ENCODE data around the gene INSIG1. TPM values are rescaled to one million over a fixed set of nuclear protein-coding genes. Genes with fewer than 3 reads are reported as not detected.

INSIG1 gene
- total RNA-seq, 6 donors from 2014 or later = 16.8 to 136 (median 100) TPM

DNA sequence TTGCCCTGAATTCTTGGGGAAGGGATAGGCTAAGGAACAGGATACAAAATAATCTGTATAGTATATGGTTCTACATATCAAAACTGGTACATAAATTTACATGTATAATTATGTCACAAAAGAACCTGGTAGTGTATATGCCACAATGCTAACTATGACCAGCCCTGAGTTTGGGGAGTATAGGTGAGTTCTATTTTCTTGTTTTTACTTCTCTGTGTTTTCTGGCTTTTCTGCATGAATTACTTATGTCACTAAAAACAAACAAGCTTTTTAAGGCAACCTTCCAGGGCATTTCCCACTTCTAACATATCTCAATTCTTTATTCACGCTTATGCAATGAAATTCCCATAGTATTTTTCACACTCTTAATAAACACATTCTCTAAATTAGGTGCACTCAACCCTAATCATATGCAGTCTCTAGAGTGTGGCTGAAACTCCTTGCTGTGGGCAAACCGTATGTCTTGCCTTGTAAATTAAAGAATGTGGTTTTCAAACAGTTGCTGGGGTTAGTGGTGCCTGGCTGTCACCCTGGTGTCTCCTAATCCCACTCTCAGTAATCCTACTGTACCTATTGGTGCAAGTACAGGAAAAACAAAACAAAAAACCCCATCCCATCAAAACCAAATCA is 14.0 kb upstream of the INSIG1 start:
- Histone ChIP-seq H3K4me3 (no peak overlapping the region), H3K27me3 (no peaks in the 10 kb centered on the region), H3K9me3 (no peaks in the 10 kb centered on the region), H3K36me3 (no peaks in the 10 kb centered on the region), H3K27ac (no peak overlapping the region), H3K4me1 (no peaks in the 10 kb centered on the region)
- DNase-seq (no peak), ATAC-seq (ENCODE audit: low FRiP score in 2 of 2) (no peak)
- WGBS, 2 donors = 34 to 53% methylated on average over 2 of the region's 2 CpGs
- TF ChIP-seq, protein P1, sequence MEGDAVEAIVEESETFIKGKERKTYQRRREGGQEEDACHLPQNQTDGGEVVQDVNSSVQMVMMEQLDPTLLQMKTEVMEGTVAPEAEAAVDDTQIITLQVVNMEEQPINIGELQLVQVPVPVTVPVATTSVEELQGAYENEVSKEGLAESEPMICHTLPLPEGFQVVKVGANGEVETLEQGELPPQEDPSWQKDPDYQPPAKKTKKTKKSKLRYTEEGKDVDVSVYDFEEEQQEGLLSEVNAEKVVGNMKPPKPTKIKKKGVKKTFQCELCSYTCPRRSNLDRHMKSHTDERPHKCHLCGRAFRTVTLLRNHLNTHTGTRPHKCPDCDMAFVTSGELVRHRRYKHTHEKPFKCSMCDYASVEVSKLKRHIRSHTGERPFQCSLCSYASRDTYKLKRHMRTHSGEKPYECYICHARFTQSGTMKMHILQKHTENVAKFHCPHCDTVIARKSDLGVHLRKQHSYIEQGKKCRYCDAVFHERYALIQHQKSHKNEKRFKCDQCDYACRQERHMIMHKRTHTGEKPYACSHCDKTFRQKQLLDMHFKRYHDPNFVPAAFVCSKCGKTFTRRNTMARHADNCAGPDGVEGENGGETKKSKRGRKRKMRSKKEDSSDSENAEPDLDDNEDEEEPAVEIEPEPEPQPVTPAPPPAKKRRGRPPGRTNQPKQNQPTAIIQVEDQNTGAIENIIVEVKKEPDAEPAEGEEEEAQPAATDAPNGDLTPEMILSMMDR (IDR thresholded peaks at IDR 0.05) = no peak
- TF ChIP-seq POLR2AphosphoS5 (IDR thresholded peaks at IDR 0.05) (no peak), EP300 (IDR thresholded peaks at IDR 0.05) (no peak), POLR2A (IDR thresholded peaks at IDR 0.05) (no peak)

DNA sequence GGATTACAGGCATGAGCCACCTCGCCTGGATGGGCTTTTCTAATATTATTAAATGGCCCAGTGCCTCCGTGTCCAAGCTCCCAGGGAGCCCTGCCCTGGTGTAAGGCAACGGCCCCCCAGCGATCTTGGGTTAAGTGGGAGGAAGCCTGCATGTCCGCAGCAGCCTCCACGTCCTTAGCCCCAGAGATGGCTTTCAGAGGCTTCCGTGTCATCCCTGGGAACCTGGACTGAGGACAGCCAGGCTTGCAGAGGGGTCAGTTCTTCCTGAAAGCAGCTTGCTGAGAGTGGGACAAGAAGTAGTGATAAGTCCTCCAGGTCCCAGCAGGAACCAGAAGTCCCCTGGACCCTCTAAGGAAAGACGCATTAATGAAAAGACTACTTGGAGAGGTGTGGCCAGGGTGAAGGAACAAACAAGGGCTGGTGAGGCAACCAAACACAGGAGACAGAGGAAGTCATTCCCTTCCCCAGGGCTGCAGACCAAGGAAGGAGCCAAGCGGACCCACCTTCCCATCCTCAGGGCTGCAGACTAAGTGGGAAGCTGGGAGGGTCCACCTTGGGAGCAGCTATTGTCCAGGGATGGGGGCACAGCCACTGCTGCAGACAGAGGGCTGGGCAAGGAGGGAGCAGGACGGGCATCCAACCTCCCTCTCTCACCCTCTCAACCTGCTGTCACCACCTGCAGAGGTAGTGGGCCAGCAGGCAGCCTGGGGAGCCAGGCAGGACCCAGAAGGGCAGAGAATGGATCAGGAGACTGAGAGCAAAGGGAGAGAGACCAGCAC is 13.0 kb upstream of the INSIG1 start:
- 87 to 92% methylated on average over 3 to 10 of the region's 10 CpGs for WGBS, 2 donors

DNA sequence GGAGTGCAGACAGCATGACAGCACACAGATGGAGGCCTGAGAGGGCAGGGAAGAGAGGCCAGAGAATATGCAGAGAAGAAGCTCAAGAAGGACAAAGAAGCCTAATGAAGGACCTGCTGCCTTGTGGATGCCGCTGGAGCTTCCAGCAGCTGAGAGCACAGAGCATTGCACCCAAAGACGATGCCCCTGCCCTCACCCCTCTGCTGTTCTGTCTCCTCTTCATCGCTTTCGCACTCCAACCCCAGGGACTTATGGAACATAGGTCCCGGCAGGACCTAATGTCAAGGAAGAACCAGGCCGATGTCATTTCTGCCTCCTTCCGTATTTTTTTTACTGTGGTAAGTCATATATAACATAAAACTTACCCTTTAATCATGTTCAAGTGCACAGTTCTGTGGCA is 12.3 kb upstream of the INSIG1 start:
- H3K27me3 ChIP-seq = no peaks in the 10 kb centered on the region
- WGBS, 2 donors = 91 to 95% methylated on average over 7 of the region's 7 CpGs

More for the DNA sequence above, 13.0 kb upstream of the INSIG1 start:
- Histone ChIP-seq H3K36me3 (no peaks in the 10 kb centered on the region), H3K4me3 (no peak overlapping the region), H3K27ac (no peak overlapping the region), H3K9me3 (no peaks in the 10 kb centered on the region), H3K4me1 (no peaks in the 10 kb centered on the region), H3K27me3 (no peaks in the 10 kb centered on the region)
- no peak for TF ChIP-seq POLR2AphosphoS5 (IDR thresholded peaks at IDR 0.05)
- no peak for TF ChIP-seq POLR2A (IDR thresholded peaks at IDR 0.05)
- no peak for TF ChIP-seq EP300 (IDR thresholded peaks at IDR 0.05)
- TF ChIP-seq, protein P1 (IDR thresholded peaks at IDR 0.05) = no peak
- DNase-seq (peak in 1 of 2 donors; percentile 14), ATAC-seq (ENCODE audit: low FRiP score in 2 of 2) (no peak)

DNA sequence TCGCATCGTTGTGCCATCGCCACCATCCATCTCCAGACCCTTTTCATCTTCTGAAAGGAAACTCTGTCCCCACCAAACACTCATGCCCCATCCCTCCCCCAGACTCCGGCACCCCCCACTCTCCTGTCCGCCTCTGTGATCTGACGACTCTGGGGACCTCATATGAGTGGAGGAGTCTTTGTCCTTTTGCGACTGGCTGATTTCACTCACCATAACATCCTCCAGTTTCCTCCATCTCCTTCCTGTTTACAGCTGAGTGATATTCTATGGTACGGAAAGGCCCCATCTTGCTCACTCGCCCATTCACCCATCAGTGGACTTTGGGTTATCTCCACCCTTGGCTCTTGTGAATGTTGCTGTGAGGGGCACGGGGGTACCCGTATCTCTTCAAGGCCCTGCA is 11.8 kb upstream of the INSIG1 start:
- Histone ChIP-seq H3K4me3 (no peak overlapping the region), H3K36me3 (no peaks in the 10 kb centered on the region), H3K27me3 (no peaks in the 10 kb centered on the region), H3K27ac (no peak overlapping the region), H3K9me3 (no peaks in the 10 kb centered on the region), H3K4me1 (no peaks in the 10 kb centered on the region)
- TF ChIP-seq EP300 (IDR thresholded peaks at IDR 0.05) (no peak), POLR2A (IDR thresholded peaks at IDR 0.05) (no peak), POLR2AphosphoS5 (IDR thresholded peaks at IDR 0.05) (no peak)
- TF ChIP-seq, protein P1 (IDR thresholded peaks at IDR 0.05) = no peak
- peak in 1 of 2 donors; percentile 3 for DNase-seq
- ATAC-seq (ENCODE audit: low FRiP score in 2 of 2) = no peak
- WGBS, 2 donors = 72 to 81% methylated on average over 11 of the region's 11 CpGs

More for the DNA sequence above, 12.3 kb upstream of the INSIG1 start:
- Histone ChIP-seq H3K4me1 (no peaks in the 10 kb centered on the region), H3K9me3 (no peaks in the 10 kb centered on the region), H3K4me3 (no peak overlapping the region), H3K36me3 (no peaks in the 10 kb centered on the region), H3K27ac (no peak overlapping the region)
- no peak for TF ChIP-seq POLR2AphosphoS5 (IDR thresholded peaks at IDR 0.05)
- TF ChIP-seq, protein P1 (IDR thresholded peaks at IDR 0.05) = no peak
- no peak for TF ChIP-seq EP300 (IDR thresholded peaks at IDR 0.05)
- no peak for TF ChIP-seq POLR2A (IDR thresholded peaks at IDR 0.05)
- ATAC-seq (ENCODE audit: low FRiP score in 2 of 2) (no peak), DNase-seq (peak in 1 of 2 donors; percentile 10)
